H1 (cell line): ENCODE results near the gene RPS6KA5. TPM values are rescaled to one million over a fixed set of nuclear protein-coding genes. Genes with fewer than 3 reads are reported as not detected.

Experiments
- CTCF ChIA-PET: fragments of 300-600 bp; sonication (Branson Sonifier 250); formaldehyde crosslinking; loops from one replicate; lab custom pipeline; 2021; ENCODE audit not compliant: partially characterized antibody; lab: Charles Lee
- POLR2A ChIA-PET: fragments of 300-600 bp; sonication (Branson Sonifier 250); formaldehyde crosslinking; loops from one replicate; lab custom pipeline; 2021; ENCODE audit warnings: inconsistent platforms; ENCODE audit not compliant: partially characterized antibody; lab: Charles Lee
- DNase-seq, 2 experiments: peaks; one replicate each; pipeline versions ENCODE4 v3.0.0 to v3.0.0-alpha.2; 2010 to 2022; ENCODE audit warnings: low spot score in 2 of 2, low read depth in 1 of 2, mixed read lengths in 1 of 2
- FAIRE-seq: peaks from 2 replicates; lab custom pipeline; 2011; peaks lifted over from hg19 to GRCh38; lab: Jason Lieb, UNC
- H2AFZ ChIP-seq: 2 replicates; pipeline ENCODE4 v1.8.1; 2012; ENCODE audit warnings: low read length, inconsistent platforms
- H2AK5ac ChIP-seq: 2 replicates; pipeline ENCODE4 v1.6.1; 2013; ENCODE audit warnings: low read depth, low read length
- H2BK120ac ChIP-seq: replicated peaks from 2 replicates; pipeline ENCODE3; 2013; ENCODE audit warnings: low read depth, low read length, inconsistent platforms
- H2BK12ac ChIP-seq: 2 replicates; pipeline ENCODE4 v1.6.1; 2013; ENCODE audit warnings: low read depth, low read length
- H2BK15ac ChIP-seq: 2 replicates; pipeline ENCODE4 v1.6.1; 2013; ENCODE audit warnings: low read length
- H2BK20ac ChIP-seq: 2 replicates; pipeline ENCODE4 v1.6.1; 2013; ENCODE audit warnings: low read length
- H2BK5ac ChIP-seq: 2 replicates; pipeline ENCODE4 v1.6.1; 2013; ENCODE audit warnings: low read depth, low read length
- H3K14ac ChIP-seq: 2 replicates; pipeline ENCODE4 v1.6.1; 2013; ENCODE audit warnings: inconsistent platforms; ENCODE audit not compliant: insufficient read length
- H3K18ac ChIP-seq: 2 replicates; pipeline ENCODE4 v1.6.1; 2013; ENCODE audit warnings: low read length; ENCODE audit errors: extremely low read depth
- H3K23ac ChIP-seq: 2 replicates; pipeline ENCODE4 v1.6.1; 2013; ENCODE audit warnings: inconsistent platforms; ENCODE audit not compliant: insufficient read length
- H3K23me2 ChIP-seq: 2 replicates; pipeline ENCODE4 v1.6.1; 2013; ENCODE audit warnings: low read depth, low read length
- H3K27ac ChIP-seq: 2 replicates; pipeline ENCODE4 v1.6.1; 2011; ENCODE audit warnings: low read depth, low read length, inconsistent platforms
- H3K27me3 ChIP-seq, 4 experiments: replicated peaks in 1 of 4; 1 replicate in 1 of 4; 2 replicates in 3 of 4; pipeline versions ENCODE4 v1.6.1 to v1.8.1; 2011 to 2013; ENCODE audit warnings: low read length in 3 of 4, mild to moderate bottlenecking in 3 of 4, inconsistent platforms in 2 of 4, mixed read lengths in 2 of 4, moderate library complexity in 1 of 4; ENCODE audit not compliant: control insufficient read depth in 3 of 4, insufficient read depth in 3 of 4; ENCODE audit errors: extremely low read depth in 1 of 4
- H3K36me3 ChIP-seq, 4 experiments: 2 replicates each; pipeline versions ENCODE4 v1.6.1 to v1.8.1; 2011 to 2013; ENCODE audit warnings: mild to moderate bottlenecking in 4 of 4, low read length in 3 of 4, moderate library complexity in 2 of 4, control low read depth in 1 of 4, inconsistent platforms in 1 of 4; ENCODE audit not compliant: insufficient read depth in 4 of 4, control insufficient read depth in 2 of 4
- H3K4ac ChIP-seq: replicated peaks from 2 replicates; pipeline ENCODE3; 2013; ENCODE audit warnings: low read length, low read depth, mixed read lengths, inconsistent platforms; ENCODE audit not compliant: insufficient read length
- H3K4me1 ChIP-seq, 4 experiments: replicated peaks in 1 of 4; 1 replicate in 1 of 4; 2 replicates in 3 of 4; pipeline versions ENCODE4 v1.6.1 to v1.8.1; 2011 to 2013; ENCODE audit warnings: low read length in 3 of 4, inconsistent platforms in 2 of 4, mixed read lengths in 1 of 4; ENCODE audit not compliant: insufficient read depth in 4 of 4, control insufficient read depth in 3 of 4
- H3K4me2 ChIP-seq, 2 experiments: 2 replicates each; pipeline versions ENCODE4 v1.6.1 to v1.8.1; 2011 to 2013; ENCODE audit warnings: low read depth in 2 of 2, low read length in 2 of 2, control low read depth in 1 of 2, inconsistent platforms in 1 of 2, mild to moderate bottlenecking in 1 of 2; ENCODE audit not compliant: insufficient read depth in 1 of 2
- H3K4me3 ChIP-seq, 4 experiments: fragments of 200-600, 300-600 bp in 1 of 4; sonication (generic), shearing (Covaris generic), sonication (Bioruptor Twin) in 1 of 4; 2 replicates each; pipeline versions ENCODE4 v1.5.1 to v1.8.1; 2011 to 2016; ENCODE audit warnings: low read length in 4 of 4, low read depth in 3 of 4, control low read depth in 2 of 4, inconsistent platforms in 2 of 4, mild to moderate bottlenecking in 2 of 4, mixed read lengths in 1 of 4, moderate library complexity in 1 of 4; ENCODE audit not compliant: insufficient read depth in 2 of 4; ENCODE audit errors: extremely low read depth in 1 of 4
- H3K56ac ChIP-seq: replicated peaks from 2 replicates; pipeline ENCODE3; 2013; ENCODE audit warnings: low read depth, mild to moderate bottlenecking, mixed read lengths, low read length, inconsistent platforms; ENCODE audit not compliant: insufficient read length
- H3K79me1 ChIP-seq: 2 replicates; pipeline ENCODE4 v1.6.1; 2013; ENCODE audit warnings: low read depth, low read length, control low read depth
- H3K79me2 ChIP-seq, 2 experiments: 2 replicates each; pipeline versions ENCODE4 v1.6.1 to v1.8.1; 2012 to 2013; ENCODE audit warnings: low read length in 2 of 2, mild to moderate bottlenecking in 2 of 2, inconsistent platforms in 1 of 2; ENCODE audit not compliant: insufficient read depth in 2 of 2, control insufficient read depth in 1 of 2
- H3K9ac ChIP-seq, 4 experiments: replicated peaks in 1 of 4; 1 replicate in 1 of 4; 2 replicates in 3 of 4; pipeline versions ENCODE4 v1.6.1 to v1.8.1; 2011 to 2013; ENCODE audit warnings: low read depth in 3 of 4, low read length in 3 of 4, control low read depth in 2 of 4, mild to moderate bottlenecking in 2 of 4, moderate library complexity in 2 of 4, inconsistent platforms in 1 of 4; ENCODE audit errors: extremely low read depth in 1 of 4
- H3K9me3 ChIP-seq, 2 experiments: 2 replicates each; pipeline versions ENCODE4 v1.6.1 to v1.8.1; 2012 to 2013; ENCODE audit warnings: mild to moderate bottlenecking in 2 of 2, moderate library complexity in 2 of 2, control low read depth in 1 of 2, inconsistent platforms in 1 of 2, low read depth in 1 of 2, low read length in 1 of 2, mixed read lengths in 1 of 2; ENCODE audit not compliant: insufficient read depth in 2 of 2
- H4K20me1 ChIP-seq, 2 experiments: replicated peaks in 1 of 2; 2 replicates each; pipeline versions ENCODE3 to v1.8.1; 2011 to 2013; ENCODE audit warnings: inconsistent platforms in 2 of 2, low read length in 2 of 2, mild to moderate bottlenecking in 1 of 2; ENCODE audit not compliant: insufficient read depth in 2 of 2, control insufficient read depth in 1 of 2
- H4K5ac ChIP-seq: 2 replicates; pipeline ENCODE4 v1.6.1; 2013; ENCODE audit warnings: low read length, low read depth, mixed read lengths, inconsistent platforms; ENCODE audit not compliant: insufficient read length
- H4K8ac ChIP-seq: 2 replicates; pipeline ENCODE4 v1.8.0; 2013; ENCODE audit warnings: mild to moderate bottlenecking, moderate library complexity, low read length, inconsistent platforms; ENCODE audit not compliant: insufficient read depth; ENCODE audit errors: extremely low read depth
- H4K91ac ChIP-seq: replicated peaks from 2 replicates; pipeline ENCODE3; 2013; ENCODE audit warnings: low read length, mixed read lengths, inconsistent platforms; ENCODE audit not compliant: insufficient read length
- KDM4A ChIP-seq: IDR thresholded peaks from one replicate; pipeline ENCODE4 v1.7.1; 2012; ENCODE audit warnings: low read depth, mild to moderate bottlenecking, moderate library complexity, low read length, inconsistent platforms; ENCODE audit not compliant: severe bottlenecking
- RXRA ChIP-seq: IDR thresholded peaks from 2 replicates; pipeline ENCODE4 v1.6.1; 2011; ENCODE audit warnings: low read depth, mild to moderate bottlenecking, low read length, moderate library complexity; ENCODE audit not compliant: insufficient read depth
- WGBS, 2 experiments: shearing (Covaris generic) in 1 of 2; methylation state at CpG; one replicate each; pipeline versions ENCODE4 v1.1.6 to v1.1.7; 2013 to 2015; ENCODE audit warnings: low lambda C conversion rate in 2 of 2, mixed read lengths in 2 of 2, inconsistent platforms in 1 of 2, low coverage in 1 of 2, missing lambda C conversion rate in 1 of 2; ENCODE audit not compliant: insufficient replicate concordance in 2 of 2, insufficient coverage in 1 of 2, insufficient read length in 1 of 2; ENCODE audit errors: extremely low coverage in 1 of 2, missing lambda C conversion rate in 1 of 2; 5-methylcytosine and 5-hydroxymethylcytosine counted together
- polyA plus RNA-seq, 7 experiments: library from polyadenylated mRNA; depleted of rRNA in 3 of 7; stranded (reverse) in 5 of 7; unstranded in 2 of 7; fragments of >200 nt in 5 of 7; fragments of 200-250 nt in 2 of 7; gene quantifications; 1 replicate in 5 of 7; 2 replicates in 1 of 7; 4 replicates in 1 of 7; pipeline versions ENCODE4 v1.2.1 to v1.2.3, GENCODE V29; 2011 to 2013; ENCODE audit warnings: missing spikeins in 2 of 7, mixed read lengths in 2 of 7
- total RNA-seq: library from RNA; stranded (reverse); fragmentation: NEBNext Ultra II Directional; extraction: Animal tissue kit (Norgen Biotek cat#: 25700); gene quantifications from 2 replicates; pipeline ENCODE4 v1.2.1, GENCODE V29; 2021

Gene RPS6KA5
- total and polyA plus RNA-seq, 2 of the 8 experiments (the other 6 are each of a cell fraction or from before 2014, with no cell fraction given) = 0.85 to 3.1 TPM

- Histone ChIP-seq H2BK5ac (no peak overlapping the region), H3K27ac (no peak overlapping the region), H3K9me3 (peaks cover 3 to 5% of the 10 kb centered on the region in 2 experiments; a peak in 2 of 4 replicates), H3K79me2 (no peaks in the 10 kb centered on the region), H3K4me1 (peaks cover 3 to 7% (median 3%) of the 10 kb centered on the region in 4 experiments; a peak in 5 of 7 replicates), H2AK5ac (no peak overlapping the region), H3K4me2 (peak overlapping the region; percentile 45 to 75; a peak in 3 of 4 replicates), H3K27me3 (peaks cover 10 to 32% (median 23%) of the 10 kb centered on the region in 4 experiments), H4K8ac (no peak overlapping the region), H3K56ac (no peak overlapping the region), H3K79me1 (no peaks in the 10 kb centered on the region; the same call in 1 of the 2 replicates), H3K18ac (no peak overlapping the region), H2AFZ (peak overlapping the region; percentile 84), H3K9ac (no peak overlapping the region), H4K5ac (no peak overlapping the region), H4K91ac (no peak overlapping the region), H2BK120ac (no peak overlapping the region), H2BK12ac (no peak overlapping the region), H3K23ac (no peak overlapping the region), H3K4me3 (peak overlapping the region in 1 of 4 experiments; percentile 42; a peak in 2 of 8 replicates), H4K20me1 (no peaks in the 10 kb centered on the region), H2BK20ac (no peak overlapping the region), H3K36me3 (no peaks in the 10 kb centered on the region), H2BK15ac (no peak overlapping the region), H3K23me2 (no peaks in the 10 kb centered on the region), H3K4ac (no peak overlapping the region), H3K14ac (no peak overlapping the region)
- ChIA-PET POLR2A (interaction anchor here (1.1 kb wide), 1 partner anchor 12 kb away, joined by 7 read pairs; the partner anchor contains the start of gene TTC7B), CTCF (interaction anchor here (0.6 to 2.5 kb wide), 3 partner anchors 11 to 442 kb away, joined by 3 to 11 read pairs (median 4); no protein-coding TSS in a partner anchor)
- TF ChIP-seq KDM4A (peak; percentile 15), RXRA (no peak)
- WGBS, 2 experiments = 82% methylated on average over 14 of the region's 17 CpGs; no CpG with 5 or more reads in 1 of the 2 experiments
- DNase-seq (no peak), FAIRE-seq (no peak)
Observed at GRCh38 chr14:90828642-90829487, 231.6 kb downstream of the RPS6KA5 start.
